NCI-H345 (cell line): ENCODE measurements around the gene SLC25A17.
A peak's percentile ranks its signal among the peaks of the same experiment; 100 is the strongest.
"Not testable (repeated sequence)": the region's sequence is repeated elsewhere in the genome, so short reads cannot be mapped to it uniquely, and the experiment has no call there.

Source experiments
- DNase-seq: peaks from one replicate; lab custom pipeline; 2025; lab: John Stamatoyannopoulos, UW

The SLC25A17 gene

DNA sequence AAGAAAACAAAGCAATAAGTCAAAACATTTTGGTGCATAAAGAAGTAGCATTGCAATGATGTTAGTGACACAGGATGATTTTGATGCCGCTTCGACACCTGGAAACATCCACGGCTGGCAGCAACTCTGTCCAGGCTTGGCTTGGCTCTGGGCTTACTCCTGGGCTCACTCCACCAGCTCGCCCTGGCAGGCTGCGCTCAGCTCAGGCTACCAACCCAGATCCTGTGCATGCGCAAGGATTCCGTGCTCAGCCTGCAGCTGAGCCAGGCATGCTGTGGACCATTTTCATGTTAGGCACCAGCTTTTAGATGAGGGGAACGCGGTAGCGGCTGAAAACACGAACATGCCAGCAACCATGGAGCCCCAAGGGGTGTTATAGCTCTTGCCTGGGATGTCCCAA is 66.0 kb downstream of the SLC25A17 start:
- no peak for DNase-seq

GRCh38 chr22:40751250-40751649 is 67.9 kb downstream of the SLC25A17 start:
- DNase-seq = no peak

- DNase-seq = no peak
Measured at GRCh38 chr22:40749829-40750228, 69.3 kb downstream of the SLC25A17 start.

- no peak for DNase-seq
Measured at GRCh38 chr22:40748388-40749355, 70.5 kb downstream of the SLC25A17 start.

- DNase-seq = no peak
Measured at GRCh38 chr22:40747361-40747760, 71.8 kb downstream of the SLC25A17 start.

DNA sequence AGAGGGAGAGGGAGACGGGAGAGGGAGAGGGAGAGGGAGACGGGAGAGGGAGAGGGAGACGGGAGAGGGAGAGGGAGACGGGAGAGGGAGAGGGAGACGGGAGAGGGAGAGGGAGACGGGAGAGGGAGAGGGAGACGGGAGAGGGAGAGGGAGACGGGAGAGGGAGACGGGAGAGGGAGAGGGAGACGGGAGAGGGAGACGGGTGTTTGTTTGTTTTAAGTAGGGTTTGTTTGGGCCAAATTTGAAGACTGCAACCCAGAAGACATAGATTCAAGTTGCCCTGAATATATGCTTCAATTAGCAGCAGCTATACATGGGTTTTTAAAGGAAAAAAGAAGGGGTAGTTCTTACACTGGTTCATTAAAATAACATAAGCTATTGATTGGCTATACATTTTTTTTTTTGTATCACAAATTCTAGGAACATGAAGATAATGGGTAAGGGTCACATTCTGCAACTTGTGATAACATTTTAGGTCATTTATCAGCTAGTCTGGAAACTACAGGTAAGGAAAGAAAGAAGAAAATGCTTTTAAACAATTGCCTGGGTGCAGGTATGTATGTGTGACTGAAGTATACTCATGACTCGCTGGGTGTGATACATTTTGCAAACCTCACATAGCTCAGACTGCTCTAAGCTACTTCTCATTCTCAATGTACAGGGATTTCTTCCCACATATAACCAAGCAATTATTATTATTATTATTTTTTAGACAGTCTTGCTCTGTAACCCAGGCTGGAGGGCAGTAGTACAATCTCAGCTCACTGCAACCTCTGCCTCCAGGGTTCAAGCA is 72.5 kb downstream of the SLC25A17 start:
- no peak for DNase-seq

- no peak for DNase-seq
Measured at GRCh38 chr22:40743768-40744167, 75.4 kb downstream of the SLC25A17 start.

- no peak for DNase-seq
Measured at GRCh38 chr22:40741116-40741515, 78.0 kb downstream of the SLC25A17 start.

DNA sequence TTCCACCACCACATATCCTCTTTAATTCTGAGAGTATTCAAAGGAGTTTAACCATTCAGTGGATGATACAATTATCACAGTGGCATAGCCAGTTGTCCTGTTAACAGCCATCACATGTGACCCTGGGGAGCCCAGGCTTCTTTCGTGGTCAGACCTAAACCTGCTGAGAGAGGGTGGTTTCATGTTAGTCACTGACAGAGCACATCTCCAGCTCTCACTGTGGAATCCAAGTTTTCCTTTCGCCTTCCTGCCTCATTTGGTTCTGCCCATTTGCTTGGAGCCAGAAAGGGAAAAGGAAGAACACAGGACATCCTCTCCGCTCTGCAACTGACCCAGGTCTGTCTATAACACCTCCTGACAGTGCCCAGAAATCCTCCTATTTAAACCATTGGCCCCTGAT is 79.4 kb downstream of the SLC25A17 start:
- DNase-seq = no peak

- DNase-seq = no peak
Measured at GRCh38 chr22:40733919-40734318, 85.2 kb downstream of the SLC25A17 start.

DNA sequence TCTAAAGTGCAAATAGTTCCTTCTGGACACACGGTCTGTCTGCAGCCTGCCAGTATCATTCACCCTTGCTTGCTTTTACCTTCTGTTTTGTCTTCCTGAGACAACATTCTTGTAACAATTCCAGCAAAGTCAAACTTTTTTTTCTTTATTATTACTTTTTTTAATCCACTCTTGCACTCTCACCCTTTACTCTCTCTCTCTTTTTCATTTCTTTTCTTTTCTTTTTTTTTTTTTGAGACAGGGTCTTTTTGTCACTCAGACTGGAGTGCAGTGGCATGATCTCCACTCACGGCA is 86.2 kb downstream of the SLC25A17 start:
- no peak for DNase-seq

DNA sequence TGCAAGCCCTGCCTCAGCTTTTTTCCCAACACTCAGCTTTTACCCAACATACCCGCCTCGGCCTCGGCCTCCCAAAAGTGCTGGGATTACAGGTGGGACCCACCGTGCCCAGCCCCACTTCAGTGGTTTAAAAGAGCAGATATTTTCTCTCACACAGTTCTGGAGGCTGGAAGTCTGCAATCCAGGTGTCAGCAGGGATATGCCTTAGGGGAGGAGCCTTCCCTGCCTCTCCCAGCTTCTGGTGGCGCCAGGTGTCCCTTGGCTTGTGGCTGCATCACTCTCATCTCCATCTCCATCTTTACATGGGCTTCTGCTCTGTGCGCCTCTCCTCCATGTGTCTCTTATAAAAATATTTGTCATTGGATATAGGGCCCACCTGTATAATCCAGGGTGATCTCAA is 89.9 kb downstream of the SLC25A17 start:
- no peak for DNase-seq

GRCh38 chr22:40728731-40729189 is 90.4 kb downstream of the SLC25A17 start:
- no peak for DNase-seq

GRCh38 chr22:40727964-40728615 is 91.1 kb downstream of the SLC25A17 start:
- DNase-seq = no peak

- DNase-seq = no peak
Measured at GRCh38 chr22:40727070-40727963, 91.8 kb downstream of the SLC25A17 start.

DNA sequence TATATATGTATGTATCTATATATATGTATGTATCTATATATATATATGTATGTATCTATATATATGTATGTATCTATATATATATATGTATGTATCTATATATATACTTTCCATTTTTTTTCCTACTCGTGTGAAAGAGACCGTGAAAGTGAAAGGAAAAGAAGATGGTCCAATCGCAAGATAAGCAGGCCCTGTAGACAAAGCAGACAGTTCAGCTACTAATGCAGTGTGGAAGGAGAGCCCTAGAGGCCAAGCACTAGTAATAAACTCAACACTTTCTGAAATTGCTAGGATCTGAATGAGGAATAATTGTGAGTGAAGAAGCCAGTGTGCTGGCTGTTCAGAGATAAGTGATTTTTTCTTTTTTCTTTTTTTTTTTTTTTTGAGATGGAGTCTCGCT is 92.6 kb downstream of the SLC25A17 start:
- DNase-seq = no peak

DNA sequence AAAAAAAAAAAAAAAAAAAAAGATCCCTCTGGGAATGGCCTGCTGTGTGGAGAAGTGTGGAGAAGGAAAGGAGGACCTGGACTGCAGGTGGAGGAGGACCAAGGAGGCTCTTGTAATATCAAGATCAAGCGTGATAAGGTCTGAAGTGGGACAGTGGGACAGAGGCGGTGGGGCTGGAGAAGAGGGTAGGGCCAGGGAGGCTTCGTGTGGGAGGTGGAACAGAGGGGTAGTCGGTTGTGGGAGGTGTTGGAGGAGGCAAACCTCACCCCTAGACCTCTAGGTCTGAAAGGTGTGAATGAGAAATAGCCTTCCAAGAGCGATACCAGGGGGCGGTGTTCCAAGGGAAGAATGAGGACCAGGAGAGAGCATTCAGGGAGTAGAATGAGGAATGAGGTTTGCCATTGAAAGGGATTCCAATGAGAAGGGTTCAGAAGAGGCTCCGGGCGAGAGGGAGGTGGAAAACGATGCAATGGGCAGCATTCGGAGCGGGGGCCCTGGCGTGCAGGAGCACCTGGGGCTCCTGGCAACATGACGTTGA is 95.7 kb downstream of the SLC25A17 start:
- DNase-seq = no peak

DNA sequence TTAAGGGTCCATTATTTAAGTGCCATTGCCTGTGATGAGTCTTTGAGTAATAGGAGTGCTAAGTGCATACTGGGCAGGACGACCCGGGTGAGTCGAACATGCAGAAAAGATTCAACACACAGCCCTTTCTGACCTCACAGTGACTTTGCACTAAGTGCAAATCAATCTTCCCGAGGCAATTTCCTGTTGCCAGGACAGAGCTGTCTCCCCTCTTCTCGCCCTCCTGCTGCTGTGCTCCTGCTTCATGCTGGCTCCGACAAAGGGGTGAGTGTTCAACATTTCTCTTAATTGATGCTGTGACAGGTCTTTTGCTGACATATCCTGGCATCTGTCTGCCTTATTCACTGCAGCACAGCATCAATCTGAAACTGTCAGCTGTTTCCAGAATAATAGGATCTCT is 97.9 kb downstream of the SLC25A17 start:
- DNase-seq = peak; percentile 89

DNA sequence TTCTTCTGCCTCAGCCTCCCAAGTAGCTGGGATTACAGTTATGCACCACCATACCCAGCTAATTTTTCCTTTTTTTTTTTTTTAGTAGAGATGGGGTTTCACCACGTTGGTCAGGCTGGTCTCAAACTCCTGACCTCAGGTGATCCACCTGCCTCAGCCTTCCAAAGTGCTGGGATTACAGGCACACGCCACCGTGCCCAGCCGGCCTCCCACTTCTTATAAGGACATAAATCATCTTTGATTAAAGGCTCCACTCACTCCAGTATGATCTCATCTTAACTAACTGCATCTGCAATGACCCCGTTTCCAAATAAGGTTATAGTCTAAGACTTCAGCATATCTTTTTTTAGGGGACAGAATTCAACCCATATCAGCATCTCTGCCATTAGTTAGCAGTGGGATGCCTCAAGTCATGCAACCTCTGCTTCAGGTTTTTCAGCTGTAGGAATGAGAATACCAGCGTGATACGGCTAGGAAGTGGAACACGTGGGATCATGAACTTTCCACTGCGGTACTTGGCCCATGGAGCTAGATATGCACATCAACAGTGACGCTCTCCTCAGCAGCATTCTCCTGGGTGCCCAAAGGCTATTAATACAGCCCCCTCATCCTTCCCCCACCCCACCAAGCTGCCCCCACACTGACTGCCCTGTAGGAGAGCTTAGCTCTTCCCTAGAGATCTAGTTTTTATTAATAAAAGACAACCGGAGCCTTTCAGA is 98.4 kb downstream of the SLC25A17 start:
- DNase-seq = no peak

DNA sequence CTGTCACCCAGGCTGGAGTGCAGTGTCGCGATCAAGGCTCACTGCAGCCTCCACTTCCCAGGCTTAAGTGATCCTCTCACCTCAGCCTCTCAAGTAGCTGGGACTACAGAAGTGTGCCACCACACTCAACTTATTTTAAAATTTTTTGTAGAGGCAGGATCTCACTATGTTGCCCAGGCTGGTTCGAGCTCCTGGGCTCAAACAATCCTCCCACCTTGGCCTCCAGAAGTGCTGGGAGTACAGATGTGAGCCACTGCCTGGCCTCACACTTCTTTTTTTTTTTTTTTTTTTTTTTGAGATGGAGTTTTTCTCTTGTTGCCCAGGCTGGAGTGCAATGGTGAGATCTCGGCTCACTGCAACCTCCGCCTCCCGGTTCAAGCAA is 99.0 kb downstream of the SLC25A17 start:
- DNase-seq = not testable (repeated sequence)
